Epithelial cell of proximal tubule (primary cell): ENCODE results near the gene ENPP1. TPM values are rescaled to one million over a fixed set of nuclear protein-coding genes. Genes with fewer than 3 reads are reported as not detected.
A peak's percentile ranks its signal among the peaks of the same experiment; 100 is the strongest.

ENCODE experiments used
- DNase-seq: peaks from one replicate; pipeline ENCODE4 v3.0.0-alpha.2; 2011; ENCODE audit warnings: low read depth
- H3K4me3 ChIP-seq: 2 replicates; pipeline ENCODE4 v1.5.1; 2011; ENCODE audit warnings: low read depth, mild to moderate bottlenecking, low read length
- CTCF ChIP-seq: conservative IDR thresholded peaks from 2 replicates; pipeline ENCODE4 v1.5.1; 2012; ENCODE audit warnings: low read depth, mild to moderate bottlenecking, low read length
- total RNA-seq: library from RNA; depleted of rRNA; stranded (reverse); fragments of >200 nt; gene quantifications from 2 replicates; pipeline ENCODE4 v1.2.3, GENCODE V29; 2015

ENPP1 gene
- total RNA-seq, 1 donor from 2014 or later = 3.5 TPM

GRCh38 chr6:131839388-131839787 lies 31.6 kb downstream of the ENPP1 start:
- DNase-seq = no peak
- no peak overlapping the region for H3K4me3 ChIP-seq
- no peak for TF ChIP-seq CTCF

GRCh38 chr6:131840441-131840840 lies 32.6 kb downstream of the ENPP1 start:
- H3K4me3 ChIP-seq = no peak overlapping the region
- no peak for TF ChIP-seq CTCF
- no peak for DNase-seq

GRCh38 chr6:131840936-131841583 lies 33.2 kb downstream of the ENPP1 start:
- no peak overlapping the region for H3K4me3 ChIP-seq
- no peak for TF ChIP-seq CTCF
- DNase-seq = peak; percentile 92

GRCh38 chr6:131843768-131844167 lies 35.9 kb downstream of the ENPP1 start:
- DNase-seq = no peak
- no peak for TF ChIP-seq CTCF
- no peak overlapping the region for H3K4me3 ChIP-seq

GRCh38 chr6:131844243-131844841 lies 36.5 kb downstream of the ENPP1 start:
- H3K4me3 ChIP-seq = no peak overlapping the region
- TF ChIP-seq CTCF = no peak
- DNase-seq = no peak

GRCh38 chr6:131846023-131846663 lies 38.3 kb downstream of the ENPP1 start:
- no peak for TF ChIP-seq CTCF
- no peak for DNase-seq
- no peak overlapping the region for H3K4me3 ChIP-seq
